ENCODE measurements around the gene LMBRD1. TPM values are rescaled to one million over a fixed set of nuclear protein-coding genes. Genes with fewer than 3 reads are reported as not detected.

Gene LMBRD1
- total RNA-seq, 1 experiment from 2014 or later, result 17.0 TPM

- Histone ChIP-seq H3K18ac (ENCODE audit: insufficient read length, low read depth, low read length) (no peak overlapping the region), H3K23me2 (ENCODE audit: insufficient read length, low read depth, low read length, poor library complexity, severe bottlenecking) (no peaks in the 10 kb centered on the region), H2BK120ac (ENCODE audit: low read depth, low read length, poor library complexity, severe bottlenecking) (no peak overlapping the region), H4K91ac (ENCODE audit: insufficient read length, low read depth, low read length) (no peak overlapping the region), H3K9ac (ENCODE audit: extremely low read depth, insufficient read length, low read length) (no peak overlapping the region), H3K27ac (ENCODE audit: insufficient read length, low read depth, low read length) (no peak overlapping the region), H4K5ac (ENCODE audit: insufficient read length, low read depth, low read length) (no peak overlapping the region), H3K9me3 (ENCODE audit: control insufficient read depth, low read depth, low read length) (no peaks in the 10 kb centered on the region), H3K27me3 (ENCODE audit: insufficient read depth, low read length) (no peaks in the 10 kb centered on the region), H3K4ac (ENCODE audit: low read depth, low read length) (no peak overlapping the region), H2AFZ (ENCODE audit: low read length) (no peak overlapping the region), H3K4me1 (ENCODE audit: insufficient read depth, low read length) (no peaks in the 10 kb centered on the region), H3K14ac (ENCODE audit: insufficient read depth, low read length) (no peak overlapping the region), H2BK12ac (ENCODE audit: insufficient read length, low read depth, low read length) (no peak overlapping the region), H2BK20ac (ENCODE audit: low read depth, low read length, poor library complexity, severe bottlenecking) (no peak overlapping the region), H3T11ph (ENCODE audit: low read length) (no peak overlapping the region), H3K79me2 (ENCODE audit: insufficient read depth, low read length) (no peaks in the 10 kb centered on the region), H3K4me2 (ENCODE audit: insufficient read depth, insufficient read length, low read length) (no peak overlapping the region), H4K20me1 (ENCODE audit: control insufficient read depth, insufficient read depth, insufficient read length) (no peaks in the 10 kb centered on the region), H2AK5ac (ENCODE audit: insufficient read length, low read length) (no peak overlapping the region), H3K23ac (ENCODE audit: insufficient read length, low read depth, low read length) (no peak overlapping the region), H4K8ac (replicated peaks; ENCODE audit: insufficient read length, low read depth, low read length) (no peak overlapping the region), H2BK5ac (ENCODE audit: insufficient read length, low read length) (no peak overlapping the region), H3K79me1 (ENCODE audit: insufficient read depth, low read depth, low read length, poor library complexity, severe bottlenecking) (no peaks in the 10 kb centered on the region), H2BK15ac (ENCODE audit: low read depth, low read length) (no peak overlapping the region), H3K56ac (ENCODE audit: insufficient read length, low read depth, low read length) (no peak overlapping the region)
- Mint-ChIP-seq H3K36me3 (ENCODE audit: insufficient read depth in 1 of 3, low read depth in 3 of 3) (no peaks in the 10 kb centered on the region), H3K27ac (no peak overlapping the region), H3K4me3 (no peak overlapping the region), H3K9me3 (no peaks in the 10 kb centered on the region), H3K4me1 (no peaks in the 10 kb centered on the region), H3K27me3 (ENCODE audit: low read depth) (no peaks in the 10 kb centered on the region)
- TF ChIP-seq CTCF (conservative IDR thresholded peaks at IDR 0.05), result no peak
- WGBS (ENCODE audit: extremely low coverage, insufficient read length, low lambda C conversion rate), result no CpG with 5 or more reads among the region's 1 CpG
- DNase-seq, result no peak
Measured at GRCh38 chr6:69843189-69843588, 46.4 kb upstream of the LMBRD1 start.

Data from H9 (cell line).